ENCODE measurements around the gene ZNF133. TPM values are rescaled to one million over a fixed set of nuclear protein-coding genes. Genes with fewer than 3 reads are reported as not detected.
A peak's percentile ranks its signal among the peaks of the same experiment; 100 is the strongest.

Gene ZNF133
- total RNA-seq, 2 experiments from 2014 or later, result 5.9 to 6.5 TPM

- no peak for DNase-seq (ENCODE audit: low spot score)
- TF ChIP-seq EZH2phosphoT487 (IDR thresholded peaks at IDR 0.05; ENCODE audit: borderline replicate concordance, low read depth, low read length) (no peak), CTCF (conservative IDR thresholded peaks at IDR 0.05; ENCODE audit: low read length) (no peak)
- H3K4me3 ChIP-seq (ENCODE audit: low read depth, low read length, poor library complexity, severe bottlenecking), result no peak overlapping the region
- H3K9me3 ChIP-seq (ENCODE audit: low read length), result no peaks in the 10 kb centered on the region
- intact Hi-C loops (cut with micrococcal nuclease; ENCODE audit: unreplicated experiment), result no loop called here
- no peaks in the 10 kb centered on the region for H3K4me1 ChIP-seq (ENCODE audit: insufficient read depth, low read length, poor library complexity, severe bottlenecking)
- H3K79me2 ChIP-seq (ENCODE audit: insufficient read depth, low read depth, low read length), result no peaks in the 10 kb centered on the region
- H2AFZ ChIP-seq (ENCODE audit: low read length), result no peak overlapping the region
- CTCF ChIA-PET (ENCODE audit: unreplicated experiment), result no interaction called here
- H4K20me1 ChIP-seq (ENCODE audit: insufficient read depth, low read length), result no peaks in the 10 kb centered on the region
- no peaks in the 10 kb centered on the region for H3K9me2 ChIP-seq (ENCODE audit: insufficient read depth, low read length)
- no peak overlapping the region for H3K4me2 ChIP-seq (ENCODE audit: low read length)
- no TSS peak for BruUV-seq (replicated peaks)
- H3K27ac ChIP-seq (ENCODE audit: low read depth, low read length, poor library complexity, severe bottlenecking), result no peak overlapping the region
- POLR2A ChIA-PET, result no interaction called here
- no peaks in the 10 kb centered on the region for H3K36me3 ChIP-seq (ENCODE audit: insufficient read depth, low read length)
These were observed 31.8 kb upstream of the ZNF133 start for GRCh38 chr20:18256440-18257090.

GRCh38 chr20:18258126-18258860 lies 30.0 kb upstream of the ZNF133 start:
- Histone ChIP-seq H3K4me1 (ENCODE audit: insufficient read depth, low read length, poor library complexity, severe bottlenecking) (no peaks in the 10 kb centered on the region), H3K4me2 (ENCODE audit: low read length) (no peak overlapping the region), H3K4me3 (ENCODE audit: low read depth, low read length, poor library complexity, severe bottlenecking) (no peak overlapping the region), H3K79me2 (ENCODE audit: insufficient read depth, low read depth, low read length) (no peaks in the 10 kb centered on the region), H3K9me2 (ENCODE audit: insufficient read depth, low read length) (no peaks in the 10 kb centered on the region), H3K36me3 (ENCODE audit: insufficient read depth, low read length) (no peaks in the 10 kb centered on the region), H4K20me1 (ENCODE audit: insufficient read depth, low read length) (no peaks in the 10 kb centered on the region), H3K27ac (ENCODE audit: low read depth, low read length, poor library complexity, severe bottlenecking) (no peak overlapping the region), H3K9me3 (ENCODE audit: low read length) (no peaks in the 10 kb centered on the region), H2AFZ (ENCODE audit: low read length) (no peak overlapping the region)
- intact Hi-C loops (cut with micrococcal nuclease; ENCODE audit: unreplicated experiment), result no loop called here
- CTCF ChIA-PET (ENCODE audit: unreplicated experiment), result no interaction called here
- TF ChIP-seq EZH2phosphoT487 (IDR thresholded peaks at IDR 0.05; ENCODE audit: borderline replicate concordance, low read depth, low read length) (no peak), CTCF (conservative IDR thresholded peaks at IDR 0.05; ENCODE audit: low read length) (peak; percentile 30; the same call in 1 of the 2 replicates)
- BruUV-seq (replicated peaks), result no TSS peak
- POLR2A ChIA-PET, result no interaction called here
- DNase-seq (ENCODE audit: low spot score), result peak; percentile 7

GRCh38 chr20:18259730-18260129 lies 28.6 kb upstream of the ZNF133 start:
- CTCF ChIA-PET (ENCODE audit: unreplicated experiment), result no interaction called here
- Histone ChIP-seq H2AFZ (ENCODE audit: low read length) (no peak overlapping the region), H4K20me1 (ENCODE audit: insufficient read depth, low read length) (no peaks in the 10 kb centered on the region), H3K27ac (ENCODE audit: low read depth, low read length, poor library complexity, severe bottlenecking) (no peak overlapping the region), H3K9me2 (ENCODE audit: insufficient read depth, low read length) (no peaks in the 10 kb centered on the region), H3K4me3 (ENCODE audit: low read depth, low read length, poor library complexity, severe bottlenecking) (no peak overlapping the region), H3K79me2 (ENCODE audit: insufficient read depth, low read depth, low read length) (no peaks in the 10 kb centered on the region), H3K36me3 (ENCODE audit: insufficient read depth, low read length) (no peaks in the 10 kb centered on the region), H3K4me1 (ENCODE audit: insufficient read depth, low read length, poor library complexity, severe bottlenecking) (no peaks in the 10 kb centered on the region), H3K4me2 (ENCODE audit: low read length) (no peak overlapping the region), H3K9me3 (ENCODE audit: low read length) (no peaks in the 10 kb centered on the region)
- no TSS peak for BruUV-seq (replicated peaks)
- DNase-seq (ENCODE audit: low spot score), result no peak
- TF ChIP-seq CTCF (conservative IDR thresholded peaks at IDR 0.05; ENCODE audit: low read length) (no peak), EZH2phosphoT487 (IDR thresholded peaks at IDR 0.05; ENCODE audit: borderline replicate concordance, low read depth, low read length) (no peak)
- intact Hi-C loops (cut with micrococcal nuclease; ENCODE audit: unreplicated experiment), result no loop called here
- POLR2A ChIA-PET, result no interaction called here

Data from OCI-LY7 (cell line).